Thymus (tissue), 14 donors: ENCODE measurements around the gene CRNN. TPM values are rescaled to one million over a fixed set of nuclear protein-coding genes. Genes with fewer than 3 reads are reported as not detected.

Experiments
- DNase-seq, 9 donors: peaks; one replicate each; pipeline ENCODE4 v3.0.0-alpha.2; 2013; ENCODE audit warnings: low spot score in 9 of 9, low read depth in 6 of 9, missing footprints in 1 of 9
- H3K27ac ChIP-seq, 2 donors: one replicate each; pipeline ENCODE4 v1.5.1; 2013; ENCODE audit warnings: control low read depth in 1 of 2, low read depth in 1 of 2, low read length in 1 of 2, mild to moderate bottlenecking in 1 of 2, moderate library complexity in 1 of 2
- H3K27me3 ChIP-seq, 2 donors: one replicate each; pipeline ENCODE4 v1.5.1; 2013; ENCODE audit warnings: low read length in 1 of 2; ENCODE audit not compliant: control insufficient read depth in 2 of 2, insufficient read depth in 1 of 2
- H3K36me3 ChIP-seq, 2 donors: one replicate each; pipeline ENCODE4 v1.5.1; 2013; ENCODE audit warnings: low read length in 1 of 2, mild to moderate bottlenecking in 1 of 2, moderate library complexity in 1 of 2; ENCODE audit not compliant: control insufficient read depth in 2 of 2, insufficient read depth in 2 of 2
- H3K4me1 ChIP-seq, 2 donors: one replicate each; pipeline ENCODE4 v1.5.1; 2013; ENCODE audit warnings: low read length in 2 of 2; ENCODE audit not compliant: control insufficient read depth in 2 of 2, insufficient read depth in 2 of 2
- H3K4me3 ChIP-seq, 2 donors: one replicate each; pipeline ENCODE4 v1.5.1; 2013; ENCODE audit warnings: low read length in 2 of 2, control low read depth in 1 of 2, mild to moderate bottlenecking in 1 of 2
- H3K9me3 ChIP-seq, 2 donors: one replicate each; pipeline ENCODE4 v1.5.1; 2013; ENCODE audit warnings: low read length in 1 of 2, mild to moderate bottlenecking in 1 of 2; ENCODE audit not compliant: control insufficient read depth in 2 of 2, insufficient read depth in 1 of 2
- WGBS: extraction: QIAGEN DNeasy Blood & Tissue Kit; methylation state at CpG from one replicate; pipeline ENCODE4 v1.1.7; 2013; 5-methylcytosine and 5-hydroxymethylcytosine counted together
- long read RNA-seq, 10 donors: transcript quantifications; one replicate each; lab custom pipeline, GENCODE V29; 2026
- polyA plus RNA-seq: library from polyadenylated mRNA; stranded (reverse); fragments of 200-250 nt; gene quantifications from one replicate; pipeline ENCODE4 v1.2.3, GENCODE V29; 2013
- total RNA-seq: library from RNA; stranded (reverse); fragments of 120-200 nt; gene quantifications from one replicate; pipeline ENCODE4 v1.2.4, GENCODE V29; 2013
- donor health status: healthy.

The CRNN gene
- total RNA-seq: 0.05 TPM
- 0.43 TPM for polyA plus RNA-seq
- long read RNA-seq, donor 1: 0 reads
- long read RNA-seq, donor 2: 0 reads
- long read RNA-seq, donor 3: 0 reads
- long read RNA-seq, donor 4: 0 reads
- long read RNA-seq, donor 5: 0 reads
- long read RNA-seq, donor 6: 0 reads
- long read RNA-seq, donor 7: 0 reads
- long read RNA-seq, donor 8: 0 reads
- long read RNA-seq, donor 9: 0 reads
- long read RNA-seq, donor 10: 0 reads

- WGBS: 91% methylated on average over 3 of the region's 3 CpGs
- H3K4me1 ChIP-seq: no peaks in the 10 kb centered on the region
- no peaks in the 10 kb centered on the region for H3K27me3 ChIP-seq
- no peak within 1 kb of the TSS for H3K4me3 ChIP-seq
- no peaks in the 10 kb centered on the region for H3K36me3 ChIP-seq
- H3K27ac ChIP-seq: no peak within 1 kb of the TSS
- DNase-seq: no peak
- H3K9me3 ChIP-seq: no peaks in the 10 kb centered on the region
Measured at GRCh38 chr1:152413909-152414308, at the start of gene CRNN. Gene CRNN, minus strand, starts transcription at chr1:152414263. Its CDS starts 2,030 bp downstream, at chr1:152412233.

DNA sequence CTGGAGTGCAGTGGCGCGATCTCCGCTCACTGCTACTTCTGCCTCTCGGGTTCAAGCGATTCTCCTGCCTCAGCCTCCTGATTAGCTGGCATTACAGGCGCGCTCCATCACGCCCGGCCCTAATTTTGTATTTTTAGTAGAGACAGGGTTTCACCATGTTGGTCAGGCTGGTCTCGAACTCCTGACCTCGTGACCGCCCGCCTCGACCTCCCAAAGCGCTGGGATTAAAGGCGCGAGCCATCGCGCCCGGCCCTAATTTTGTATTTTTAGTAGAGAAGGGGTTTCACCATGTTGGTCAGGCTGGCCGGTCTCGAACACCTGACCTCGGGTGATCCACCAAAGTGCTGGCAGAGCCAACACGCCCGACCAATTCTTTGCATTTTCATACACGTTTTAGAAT lies 48.6 kb upstream of the CRNN start:
- no peaks in the 10 kb centered on the region for H3K27me3 ChIP-seq
- H3K4me3 ChIP-seq: no peak overlapping the region
- H3K27ac ChIP-seq: no peak overlapping the region
- H3K9me3 ChIP-seq: no peaks in the 10 kb centered on the region
- no peak for DNase-seq
- 97% methylated on average over 26 of the region's 26 CpGs for WGBS
- no peaks in the 10 kb centered on the region for H3K36me3 ChIP-seq
- peaks cover 0 to 2% of the 10 kb centered on the region in 2 donors for H3K4me1 ChIP-seq

- Histone ChIP-seq H3K27me3 (no peaks in the 10 kb centered on the region), H3K4me1 (peaks cover 0 to 2% of the 10 kb centered on the region in 2 donors), H3K4me3 (no peak overlapping the region), H3K36me3 (no peaks in the 10 kb centered on the region), H3K27ac (no peak overlapping the region), H3K9me3 (no peaks in the 10 kb centered on the region)
- peak in 7 of 9 donors; percentile 18 to 49 (median 29) for DNase-seq
- 15% methylated on average over 6 of the region's 6 CpGs for WGBS
Measured at GRCh38 chr1:152461544-152461943, 47.5 kb upstream of the CRNN start.

DNA sequence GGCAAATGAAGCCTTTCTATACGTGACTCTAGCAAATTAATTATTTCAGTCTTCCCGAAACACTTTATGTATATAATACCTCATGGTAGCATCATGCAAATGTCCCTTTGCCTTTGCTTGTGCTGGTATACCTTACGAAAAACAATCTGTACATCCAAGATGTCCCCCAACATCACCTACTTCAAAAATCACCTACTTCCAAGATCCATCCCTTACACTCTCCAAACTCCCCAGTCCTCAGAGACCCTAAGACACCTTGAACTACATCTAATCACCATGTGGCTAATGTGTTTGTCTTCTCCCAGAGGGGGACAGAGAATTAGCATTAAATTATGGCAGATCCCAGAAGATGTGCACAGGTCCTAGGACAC lies 46.5 kb upstream of the CRNN start:
- 55% methylated on average over 3 of the region's 3 CpGs for WGBS
- H3K9me3 ChIP-seq: no peaks in the 10 kb centered on the region
- DNase-seq: no peak
- H3K27ac ChIP-seq: no peak overlapping the region
- no peaks in the 10 kb centered on the region for H3K27me3 ChIP-seq
- H3K4me3 ChIP-seq: no peak overlapping the region
- no peaks in the 10 kb centered on the region for H3K36me3 ChIP-seq
- peaks cover 0 to 2% of the 10 kb centered on the region in 2 donors for H3K4me1 ChIP-seq

DNA sequence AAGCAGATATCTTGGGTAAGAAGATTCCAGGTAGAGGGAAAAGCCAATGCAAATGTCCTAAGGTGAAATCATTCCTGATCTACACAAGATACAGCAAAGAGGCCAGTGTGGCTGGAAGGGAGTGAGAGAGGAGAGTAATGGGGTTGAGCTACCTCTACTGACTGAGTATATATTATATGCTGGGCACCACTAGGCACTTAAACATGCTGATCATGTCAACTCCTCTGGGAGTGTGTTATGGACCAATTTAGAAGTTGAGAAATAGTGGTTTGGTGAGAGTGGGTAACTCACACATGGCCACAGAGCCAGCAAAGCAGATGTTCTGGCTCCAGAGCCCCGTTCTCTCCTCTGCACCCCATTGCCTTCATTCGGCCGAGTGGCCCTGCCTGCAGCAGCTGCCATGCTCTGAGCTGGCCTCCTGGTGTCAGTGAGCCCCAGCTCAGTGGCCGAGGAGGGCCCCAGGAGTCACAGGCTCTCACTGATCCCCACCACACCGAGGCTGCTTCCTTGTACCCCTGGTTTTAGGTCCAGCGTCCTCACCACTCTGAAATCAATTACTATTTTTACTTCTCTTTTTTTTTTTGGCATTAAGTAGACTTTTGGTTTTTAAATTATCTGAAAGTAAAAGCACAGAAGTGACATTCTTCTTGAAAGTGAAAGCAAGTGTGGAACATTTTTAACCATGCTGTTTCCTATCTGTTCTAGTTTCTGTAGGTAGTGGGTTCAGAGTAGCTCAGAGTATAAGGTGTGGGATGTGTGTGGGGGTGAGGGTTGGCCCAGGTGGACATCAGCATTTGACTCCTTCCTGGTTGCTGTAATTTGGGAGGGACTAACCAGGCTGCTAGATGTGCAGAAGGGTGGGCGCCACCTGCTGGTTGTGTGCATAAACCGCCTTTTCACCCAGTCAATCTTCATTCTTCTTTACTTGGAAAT lies 45.8 kb upstream of the CRNN start:
- Histone ChIP-seq H3K36me3 (no peaks in the 10 kb centered on the region), H3K4me1 (peaks cover 0 to 2% of the 10 kb centered on the region in 2 donors), H3K27me3 (no peaks in the 10 kb centered on the region), H3K27ac (peak overlapping the region in 1 of 2 donors; percentile 62), H3K4me3 (no peak overlapping the region), H3K9me3 (no peaks in the 10 kb centered on the region)
- 37% methylated on average over 8 of the region's 8 CpGs for WGBS
- DNase-seq: peak in 7 of 9 donors; percentile 34 to 59 (median 50)

GRCh38 chr1:152458384-152459185 lies 44.5 kb upstream of the CRNN start:
- Histone ChIP-seq H3K27me3 (no peaks in the 10 kb centered on the region), H3K36me3 (no peaks in the 10 kb centered on the region), H3K27ac (no peak overlapping the region), H3K4me3 (no peak overlapping the region), H3K9me3 (no peaks in the 10 kb centered on the region), H3K4me1 (peaks cover 0 to 2% of the 10 kb centered on the region in 2 donors)
- WGBS: 35% methylated on average over 11 of the region's 11 CpGs
- peak; percentile 30 to 77 (median 69) for DNase-seq

GRCh38 chr1:152457561-152457960 lies 43.5 kb upstream of the CRNN start:
- no peak overlapping the region for H3K27ac ChIP-seq

GRCh38 chr1:152457071-152457470 lies 43.0 kb upstream of the CRNN start:
- Histone ChIP-seq H3K27ac (no peak overlapping the region), H3K4me3 (no peak overlapping the region), H3K36me3 (no peaks in the 10 kb centered on the region), H3K4me1 (peaks cover 0 to 2% of the 10 kb centered on the region in 2 donors), H3K27me3 (no peaks in the 10 kb centered on the region), H3K9me3 (no peaks in the 10 kb centered on the region)
- DNase-seq: no peak
- WGBS: 92% methylated on average over 1 of the region's 1 CpG

More at GRCh38 chr1:152457561-152457960, 43.5 kb upstream of the CRNN start:
- no peaks in the 10 kb centered on the region for H3K36me3 ChIP-seq
- H3K4me1 ChIP-seq: peaks cover 0 to 2% of the 10 kb centered on the region in 2 donors
- H3K27me3 ChIP-seq: no peaks in the 10 kb centered on the region
- 76% methylated on average over 2 of the region's 2 CpGs for WGBS
- no peak overlapping the region for H3K4me3 ChIP-seq
- no peaks in the 10 kb centered on the region for H3K9me3 ChIP-seq
- no peak for DNase-seq
